GM13976 (cell line): ENCODE measurements around the gene HES3.

Experiments used
- DNase-seq: peaks from one replicate; pipeline ENCODE4 v3.0.0; 2012; ENCODE audit warnings: low spot score
- in situ Hi-C: fragments of 300-500 bp; cut with MboI; formaldehyde crosslinking; loops from one replicate; pipeline ENCODE4 v1.12.0; 2022; ENCODE audit warnings: low sequenced_read_pairs, mixed read lengths, inconsistent platforms; ENCODE audit not compliant: unreplicated experiment
- TF ChIP-seq, protein P1 (sequence below): IDR thresholded peaks from 2 replicates; pipeline ENCODE4 v1.5.1; 2012; ENCODE audit warnings: borderline replicate concordance, mild to moderate bottlenecking; ENCODE audit not compliant: insufficient read depth; ENCODE audit errors: extremely low read depth, missing control alignments, control extremely low read depth

Gene HES3

GRCh38 chr1:6286266-6286665, 42.3 kb downstream of the HES3 start:
- in situ Hi-C loops: no loop called here
- TF ChIP-seq, protein P1, sequence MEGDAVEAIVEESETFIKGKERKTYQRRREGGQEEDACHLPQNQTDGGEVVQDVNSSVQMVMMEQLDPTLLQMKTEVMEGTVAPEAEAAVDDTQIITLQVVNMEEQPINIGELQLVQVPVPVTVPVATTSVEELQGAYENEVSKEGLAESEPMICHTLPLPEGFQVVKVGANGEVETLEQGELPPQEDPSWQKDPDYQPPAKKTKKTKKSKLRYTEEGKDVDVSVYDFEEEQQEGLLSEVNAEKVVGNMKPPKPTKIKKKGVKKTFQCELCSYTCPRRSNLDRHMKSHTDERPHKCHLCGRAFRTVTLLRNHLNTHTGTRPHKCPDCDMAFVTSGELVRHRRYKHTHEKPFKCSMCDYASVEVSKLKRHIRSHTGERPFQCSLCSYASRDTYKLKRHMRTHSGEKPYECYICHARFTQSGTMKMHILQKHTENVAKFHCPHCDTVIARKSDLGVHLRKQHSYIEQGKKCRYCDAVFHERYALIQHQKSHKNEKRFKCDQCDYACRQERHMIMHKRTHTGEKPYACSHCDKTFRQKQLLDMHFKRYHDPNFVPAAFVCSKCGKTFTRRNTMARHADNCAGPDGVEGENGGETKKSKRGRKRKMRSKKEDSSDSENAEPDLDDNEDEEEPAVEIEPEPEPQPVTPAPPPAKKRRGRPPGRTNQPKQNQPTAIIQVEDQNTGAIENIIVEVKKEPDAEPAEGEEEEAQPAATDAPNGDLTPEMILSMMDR: no peak
- DNase-seq: no peak

DNA sequence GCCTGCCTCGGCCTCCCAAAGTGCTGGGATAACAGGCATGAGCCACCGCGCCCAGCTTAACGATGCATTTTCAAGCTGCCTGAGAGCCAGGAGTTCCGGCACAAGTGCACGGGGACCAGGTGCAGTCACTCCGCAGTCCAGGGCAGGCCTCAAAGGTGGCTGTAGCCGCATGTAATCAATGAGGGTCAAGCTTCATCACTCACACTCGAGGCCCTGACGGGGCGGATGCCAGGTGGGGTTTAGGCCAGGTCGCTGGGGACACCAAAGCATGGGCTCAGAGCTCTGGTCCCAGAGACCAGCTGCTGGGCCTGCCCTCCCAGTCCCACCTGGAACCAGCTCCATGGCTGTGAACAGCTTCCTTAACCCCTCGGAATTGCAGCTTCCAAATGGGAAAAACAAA, 43.0 kb downstream of the HES3 start:
- no peak for DNase-seq
- in situ Hi-C loops: no loop called here
- TF ChIP-seq, protein P1: no peak

DNA sequence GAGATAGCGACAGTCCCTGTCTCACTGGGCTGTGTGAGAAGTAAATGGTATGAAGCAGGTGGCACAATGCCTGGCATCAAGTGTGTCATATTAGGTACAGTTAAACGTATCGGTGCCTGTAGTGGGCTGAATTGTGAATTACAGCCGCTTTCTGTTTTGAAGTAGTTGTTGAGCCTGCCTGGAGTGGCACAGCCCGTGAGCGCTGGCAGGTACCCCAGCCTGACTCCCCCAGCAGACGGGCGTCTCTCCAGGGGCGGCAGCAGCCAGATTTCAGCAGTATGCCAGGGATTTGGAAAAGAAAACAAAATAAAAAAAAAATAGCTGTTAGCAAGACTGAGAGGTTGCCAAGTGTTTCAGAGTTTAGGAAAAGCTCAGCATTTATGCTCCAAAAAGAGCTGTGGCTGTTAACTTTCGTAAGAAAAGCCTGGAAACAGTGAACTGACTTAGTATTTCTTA, 43.5 kb downstream of the HES3 start:
- in situ Hi-C loops: no loop called here
- DNase-seq: no peak
- TF ChIP-seq, protein P1: no peak

DNA sequence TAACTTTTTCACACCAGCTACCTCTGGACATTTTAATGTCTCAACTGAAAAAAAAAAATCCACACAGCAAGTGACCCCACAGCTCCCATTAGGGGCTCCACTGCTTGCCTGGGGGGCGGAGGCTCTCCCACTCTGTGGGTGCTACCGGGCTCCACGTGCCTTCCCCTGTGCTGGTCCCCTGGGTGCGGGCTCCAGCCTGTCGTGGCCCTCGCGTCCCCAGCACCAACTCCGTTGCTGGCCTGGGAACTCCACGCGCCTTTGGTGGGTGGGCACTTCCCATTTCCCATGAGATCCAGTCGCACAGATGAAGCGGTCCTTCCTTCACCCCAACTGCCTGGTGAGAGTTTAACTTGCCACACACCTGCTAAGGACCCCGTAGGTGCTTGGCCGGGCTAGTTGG, 44.0 kb downstream of the HES3 start:
- TF ChIP-seq, protein P1: no peak
- no peak for DNase-seq
- in situ Hi-C loops: no loop called here

DNA sequence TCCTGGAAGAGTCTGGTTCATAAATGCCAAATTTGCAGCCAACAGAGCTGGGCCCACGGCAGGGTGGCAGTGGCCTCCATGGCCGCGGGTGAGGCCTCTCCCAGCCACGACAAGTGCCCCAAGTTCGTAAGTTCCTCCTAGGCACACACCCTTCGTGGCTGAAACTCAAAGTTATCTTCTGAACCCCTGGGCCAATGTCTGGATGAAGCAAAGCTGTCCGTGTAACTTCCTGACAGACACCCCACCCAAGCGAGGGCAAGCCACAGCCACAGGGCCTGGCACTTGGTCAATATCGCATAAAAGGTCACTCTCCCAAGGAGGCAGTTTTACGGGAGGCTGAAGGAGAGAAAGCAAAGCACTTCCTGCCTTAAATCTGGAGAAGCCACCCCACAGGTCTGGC, 44.7 kb downstream of the HES3 start:
- DNase-seq: no peak
- in situ Hi-C loops: no loop called here
- TF ChIP-seq, protein P1: no peak

GRCh38 chr1:6292102-6292501, 48.1 kb downstream of the HES3 start:
- in situ Hi-C loops: no loop called here
- no peak for DNase-seq
- TF ChIP-seq, protein P1: no peak
